Keratinocyte (primary cell): ENCODE results near the gene AP5B1.

Experiments used
- CTCF ChIP-seq, 3 experiments: IDR thresholded peaks in 1 of 3; conservative IDR thresholded peaks in 1 of 3; optimal IDR thresholded peaks in 1 of 3; 2 replicates in 2 of 3; 3 replicates in 1 of 3; pipeline versions ENCODE3 to v1.5.1; 2011; ENCODE audit warnings: low read length in 3 of 3, mild to moderate bottlenecking in 3 of 3, moderate library complexity in 2 of 3, control low read depth in 1 of 3, inconsistent platforms in 1 of 3; ENCODE audit not compliant: insufficient read depth in 2 of 3; ENCODE audit errors: extremely low read depth in 1 of 3
- EZH2 ChIP-seq: IDR thresholded peaks from one replicate; pipeline ENCODE4 v1.6.1; 2012; ENCODE audit warnings: inconsistent platforms, mild to moderate bottlenecking, low read length, moderate library complexity

- no peak for TF ChIP-seq CTCF (optimal IDR thresholded peaks at IDR 0.05 in 1 of 3, IDR thresholded peaks at IDR 0.05 in 1 of 3, conservative IDR thresholded peaks at IDR 0.05 in 1 of 3; ENCODE audit: extremely low read depth in 1 of 3, insufficient read depth in 2 of 3, low read length in 3 of 3)
- TF ChIP-seq EZH2, result no peak
These were observed 16.2 kb upstream of the AP5B1 start for GRCh38 chr11:65796726-65797601.
